GM10266 (cell line): ENCODE data around the gene SEH1L.

ENCODE experiments used
- DNase-seq: peaks from one replicate; pipeline ENCODE4 v3.0.0; 2012; ENCODE audit errors: extremely low spot score
- TF ChIP-seq, protein P1 (sequence below): IDR thresholded peaks from 2 replicates; pipeline ENCODE4 v1.5.1; 2012; ENCODE audit warnings: mild to moderate bottlenecking, low read depth; ENCODE audit not compliant: control insufficient read depth, insufficient read depth; ENCODE audit errors: missing control alignments

The SEH1L gene

DNA sequence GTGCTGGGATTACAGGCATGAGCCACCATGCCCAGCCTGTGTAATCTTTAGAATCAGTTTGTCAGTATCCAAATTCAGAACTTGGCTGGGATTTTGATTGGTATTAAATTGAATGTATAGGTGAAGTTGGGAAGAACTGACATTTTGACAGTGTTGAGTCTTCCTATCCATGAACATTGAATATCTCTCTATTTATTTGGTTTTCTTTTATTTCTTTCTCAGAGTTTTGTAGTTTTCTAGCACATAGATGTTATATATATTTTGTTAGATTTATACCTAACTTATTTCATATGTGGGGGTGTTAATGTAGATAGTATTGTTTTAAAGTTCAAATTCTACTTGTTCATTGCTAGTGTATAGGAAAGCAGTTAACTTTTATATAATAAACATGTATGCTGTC lies 74.8 kb downstream of the SEH1L start:
- no peak for DNase-seq
- TF ChIP-seq, protein P1, sequence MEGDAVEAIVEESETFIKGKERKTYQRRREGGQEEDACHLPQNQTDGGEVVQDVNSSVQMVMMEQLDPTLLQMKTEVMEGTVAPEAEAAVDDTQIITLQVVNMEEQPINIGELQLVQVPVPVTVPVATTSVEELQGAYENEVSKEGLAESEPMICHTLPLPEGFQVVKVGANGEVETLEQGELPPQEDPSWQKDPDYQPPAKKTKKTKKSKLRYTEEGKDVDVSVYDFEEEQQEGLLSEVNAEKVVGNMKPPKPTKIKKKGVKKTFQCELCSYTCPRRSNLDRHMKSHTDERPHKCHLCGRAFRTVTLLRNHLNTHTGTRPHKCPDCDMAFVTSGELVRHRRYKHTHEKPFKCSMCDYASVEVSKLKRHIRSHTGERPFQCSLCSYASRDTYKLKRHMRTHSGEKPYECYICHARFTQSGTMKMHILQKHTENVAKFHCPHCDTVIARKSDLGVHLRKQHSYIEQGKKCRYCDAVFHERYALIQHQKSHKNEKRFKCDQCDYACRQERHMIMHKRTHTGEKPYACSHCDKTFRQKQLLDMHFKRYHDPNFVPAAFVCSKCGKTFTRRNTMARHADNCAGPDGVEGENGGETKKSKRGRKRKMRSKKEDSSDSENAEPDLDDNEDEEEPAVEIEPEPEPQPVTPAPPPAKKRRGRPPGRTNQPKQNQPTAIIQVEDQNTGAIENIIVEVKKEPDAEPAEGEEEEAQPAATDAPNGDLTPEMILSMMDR: no peak

DNA sequence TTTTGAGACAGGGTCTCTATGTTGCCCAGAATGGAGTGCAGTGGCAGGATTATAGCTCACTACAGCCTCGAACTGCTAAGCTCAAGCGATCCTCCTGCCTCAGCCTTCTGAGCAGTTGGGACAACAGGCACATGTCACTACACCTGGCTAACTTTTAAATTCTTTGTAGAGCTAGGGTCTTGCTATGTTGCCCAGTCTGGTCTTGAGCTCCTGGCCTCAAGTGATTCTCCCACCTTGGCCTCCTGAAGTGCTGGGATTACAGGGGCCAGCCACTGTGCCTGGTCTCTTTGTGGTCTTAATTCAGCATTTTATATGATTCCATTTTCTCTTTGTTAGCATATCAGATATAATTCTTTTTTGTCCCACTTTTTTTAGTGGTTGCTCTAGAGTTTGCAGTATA lies 77.4 kb downstream of the SEH1L start:
- TF ChIP-seq, protein P1: no peak
- no peak for DNase-seq

DNA sequence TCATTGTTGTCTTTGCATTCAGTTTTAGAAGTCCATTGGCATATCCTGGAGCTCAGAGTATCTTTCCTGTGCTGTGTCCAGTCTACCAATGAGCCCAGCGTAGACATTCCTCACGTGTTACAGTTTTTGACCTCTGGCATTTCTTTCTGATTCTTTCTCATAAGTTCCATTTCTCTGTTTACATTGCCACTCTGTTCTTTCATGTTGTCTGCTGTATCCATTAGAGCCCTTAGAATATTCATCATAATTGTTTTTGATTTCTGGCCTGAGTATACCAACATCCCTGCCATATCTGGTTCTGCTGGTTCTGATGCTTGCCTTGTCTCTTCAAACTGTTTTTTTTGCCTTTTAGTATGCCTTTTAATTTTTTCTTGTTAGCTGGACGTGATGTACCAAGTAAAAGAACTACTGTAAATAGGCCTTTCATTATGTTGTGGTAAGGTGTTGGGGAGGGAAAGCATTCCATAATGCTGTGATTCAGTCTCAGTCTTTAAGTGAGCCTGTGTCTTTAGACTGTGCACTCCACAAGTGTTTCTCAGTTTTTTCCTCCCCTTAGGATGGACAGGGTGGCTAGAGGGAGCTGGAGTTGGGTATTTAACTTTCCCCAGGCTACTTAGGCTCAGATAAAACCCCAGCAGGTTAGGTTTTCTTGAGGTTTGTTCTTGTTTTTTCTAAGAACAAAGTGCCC lies 78.9 kb downstream of the SEH1L start:
- no peak for DNase-seq
- TF ChIP-seq, protein P1: no peak

DNA sequence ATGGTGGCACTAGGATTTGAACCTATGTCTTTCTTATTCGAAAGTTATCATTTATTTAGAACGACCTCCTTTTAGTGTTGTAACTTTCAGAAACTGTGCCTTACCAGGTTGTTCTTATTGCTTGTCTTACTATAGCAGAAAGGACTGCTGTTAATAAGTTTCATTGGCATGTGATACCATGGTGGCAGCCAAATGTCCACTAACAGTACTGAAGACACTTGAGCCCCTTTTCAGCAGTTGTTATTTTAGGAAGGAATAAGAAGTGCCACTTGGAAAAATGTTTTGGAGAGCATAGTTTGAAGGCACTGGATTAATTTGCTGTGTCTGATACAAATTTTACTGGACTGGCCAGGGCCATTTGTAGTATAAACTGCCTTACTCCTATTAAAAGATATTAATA lies 81.1 kb downstream of the SEH1L start:
- no peak for DNase-seq
- TF ChIP-seq, protein P1: no peak

DNA sequence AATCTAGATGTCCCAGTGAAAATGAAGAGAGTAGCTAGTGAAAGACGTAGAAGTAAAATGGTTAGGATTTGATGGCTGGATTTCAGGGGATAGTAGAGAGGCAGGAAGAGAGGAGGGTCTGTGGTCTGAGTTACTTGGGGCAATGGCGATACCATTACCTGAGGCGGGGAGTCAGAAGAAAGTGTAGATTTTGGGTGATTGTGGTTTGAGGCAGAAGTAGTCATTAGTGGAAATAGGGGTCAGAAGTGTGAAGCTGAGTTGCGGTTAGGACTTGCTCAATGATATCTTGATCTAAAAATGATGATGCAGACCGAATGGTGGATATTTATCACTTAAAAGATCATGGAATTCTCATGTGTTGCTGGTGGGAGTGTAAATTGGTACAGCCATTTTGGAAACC lies 84.4 kb downstream of the SEH1L start:
- TF ChIP-seq, protein P1: no peak
- DNase-seq: no peak

DNA sequence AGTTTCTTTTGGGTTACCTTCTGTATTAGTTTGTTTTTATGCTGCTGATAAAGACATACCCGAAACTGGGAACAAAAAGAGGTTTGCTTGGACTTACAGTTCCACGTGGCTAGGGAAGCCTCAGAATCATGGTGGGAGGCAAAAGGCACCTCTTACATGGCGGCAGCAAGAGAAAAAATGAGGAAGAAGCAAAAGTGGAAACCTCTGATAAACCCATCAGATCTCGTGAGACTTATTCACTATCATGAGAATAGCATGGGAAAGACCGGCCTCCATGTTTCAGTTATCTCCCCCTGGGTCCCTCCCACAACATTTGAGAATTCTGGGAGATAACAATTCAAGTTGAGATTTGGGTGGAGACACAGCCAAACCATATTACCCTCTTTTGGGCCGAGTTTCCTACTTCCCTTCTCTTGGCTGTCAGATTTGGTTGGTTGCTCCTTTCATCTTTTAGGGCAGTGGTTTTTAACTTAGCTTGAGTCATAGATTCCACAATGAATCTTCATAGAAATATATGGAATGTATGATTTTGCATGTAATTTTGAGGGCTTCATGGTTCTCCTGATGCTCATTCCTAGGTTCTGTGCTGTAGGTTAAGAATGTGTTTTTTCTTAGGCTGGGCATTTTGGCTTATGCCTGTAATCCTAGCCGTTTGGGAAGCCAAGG lies 87.6 kb downstream of the SEH1L start:
- no peak for DNase-seq
- TF ChIP-seq, protein P1: no peak

DNA sequence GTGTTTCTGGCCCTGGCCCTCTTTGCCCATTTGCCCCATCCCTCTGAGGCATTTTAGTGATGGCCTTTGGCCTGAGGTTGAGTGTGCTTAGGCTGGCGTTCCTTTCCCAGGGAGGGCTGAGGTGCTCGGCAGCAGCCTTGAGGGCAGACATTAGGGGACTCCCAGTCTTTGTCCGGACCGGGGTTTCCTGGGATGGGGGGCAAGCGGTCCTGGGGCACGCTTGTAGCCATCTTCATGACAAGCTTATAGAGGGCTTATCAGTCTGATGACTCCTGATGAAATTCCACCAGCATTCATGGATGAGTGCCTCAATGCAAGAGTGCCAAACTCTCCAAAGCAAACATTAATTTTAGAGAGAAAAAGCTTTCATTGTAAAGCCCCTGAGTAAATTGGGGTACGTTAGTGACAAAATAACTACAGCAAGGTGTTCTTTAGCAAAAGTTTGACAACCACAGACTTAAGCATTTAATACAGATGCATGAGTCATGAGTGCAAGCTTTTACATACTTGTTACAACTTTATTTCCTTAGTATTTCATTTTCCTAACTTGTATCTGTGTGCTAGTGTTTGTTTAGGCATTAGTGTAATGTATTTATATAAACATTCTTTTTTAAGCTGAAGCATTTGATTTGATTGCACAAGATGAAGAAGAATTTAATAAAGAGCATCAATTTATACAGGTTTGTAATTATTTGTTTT lies 89.0 kb downstream of the SEH1L start:
- no peak for DNase-seq
- TF ChIP-seq, protein P1: no peak
